ENCODE results near the gene TNNI2.

TNNI2 gene

DNA sequence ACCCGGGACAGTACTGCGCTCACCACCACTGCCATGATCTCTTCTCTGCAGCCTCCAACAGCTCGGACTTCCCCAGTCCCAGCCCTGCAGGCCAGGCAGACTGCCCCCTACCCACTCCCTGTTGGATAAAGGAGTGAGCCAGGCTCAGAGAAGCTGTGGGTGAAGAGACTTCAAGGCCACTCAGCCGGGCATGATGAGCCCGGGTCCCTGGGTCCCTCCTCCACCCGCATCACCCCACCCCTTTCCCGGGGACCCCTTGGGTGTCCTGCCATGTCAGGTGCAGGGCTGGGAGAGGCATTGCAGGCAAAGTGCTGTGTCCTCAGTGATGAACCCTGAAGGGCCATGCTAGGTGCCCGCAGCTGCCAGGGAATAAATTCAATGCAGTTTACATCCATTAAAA lies 28.6 kb downstream of the TNNI2 start:
- Histone ChIP-seq H3F3A (ENCODE audit: insufficient read depth, low read length) (no peaks in the 10 kb centered on the region), H3K4me2 (ENCODE audit: low read depth, low read length) (no peak overlapping the region), H3K9ac (ENCODE audit: low read length) (no peak overlapping the region), H2AFZ (ENCODE audit: low read length) (no peak overlapping the region), H3K27me3 (replicated peaks; ENCODE audit: insufficient read depth, low read length) (0 out of 2 replicates have a peak, but pooled peaks cover 5% of the 10 kb centered on the region), H3K4me1 (ENCODE audit: low read length) (no peaks in the 10 kb centered on the region), H3K9me2 (replicated peaks; ENCODE audit: insufficient read depth, low read length) (no peaks in the 10 kb centered on the region), H3K36me3 (replicated peaks; ENCODE audit: insufficient read depth, low read length) (no peaks in the 10 kb centered on the region), H4K20me1 (ENCODE audit: insufficient read depth, low read length) (no peaks in the 10 kb centered on the region), H3K4me3 (ENCODE audit: low read length) (no peak overlapping the region), H3K79me2 (ENCODE audit: low read length) (peaks cover 20% of the 10 kb centered on the region), H3K27ac (ENCODE audit: low read length) (no peak overlapping the region), H3K9me3 (replicated peaks; ENCODE audit: insufficient read depth, low read length) (no peaks in the 10 kb centered on the region)
- DNase-seq: no peak
- TF ChIP-seq EZH2phosphoT487 (IDR thresholded peaks at IDR 0.05; ENCODE audit: low read length): no peak
- no peak for TF ChIP-seq EZH2 (optimal IDR thresholded peaks at IDR 0.05; ENCODE audit: low read depth, low read length)
- TF ChIP-seq CTCF (IDR thresholded peaks at IDR 0.05; ENCODE audit: low read length): no peak

- no peaks in the 10 kb centered on the region for H3K9me3 ChIP-seq (replicated peaks; ENCODE audit: insufficient read depth, low read length)
- no peak for DNase-seq
- H3K4me2 ChIP-seq (ENCODE audit: low read depth, low read length): no peak overlapping the region
- H3K9me2 ChIP-seq (replicated peaks; ENCODE audit: insufficient read depth, low read length): no peaks in the 10 kb centered on the region
- H3F3A ChIP-seq (ENCODE audit: insufficient read depth, low read length): no peaks in the 10 kb centered on the region
- H3K4me1 ChIP-seq (ENCODE audit: low read length): no peaks in the 10 kb centered on the region
- peaks cover 18% of the 10 kb centered on the region for H3K79me2 ChIP-seq (ENCODE audit: low read length)
- no peak overlapping the region for H3K4me3 ChIP-seq (ENCODE audit: low read length)
- H3K27me3 ChIP-seq (replicated peaks; ENCODE audit: insufficient read depth, low read length): 0 out of 2 replicates have a peak, but pooled peaks cover 5% of the 10 kb centered on the region
- no peak for TF ChIP-seq EZH2phosphoT487 (IDR thresholded peaks at IDR 0.05; ENCODE audit: low read length)
- no peak for TF ChIP-seq CTCF (IDR thresholded peaks at IDR 0.05; ENCODE audit: low read length)
- no peak for TF ChIP-seq EZH2 (optimal IDR thresholded peaks at IDR 0.05; ENCODE audit: low read depth, low read length)
- H3K9ac ChIP-seq (ENCODE audit: low read length): no peak overlapping the region
- H4K20me1 ChIP-seq (ENCODE audit: insufficient read depth, low read length): no peaks in the 10 kb centered on the region
- no peak overlapping the region for H3K27ac ChIP-seq (ENCODE audit: low read length)
- no peaks in the 10 kb centered on the region for H3K36me3 ChIP-seq (replicated peaks; ENCODE audit: insufficient read depth, low read length)
- no peak overlapping the region for H2AFZ ChIP-seq (ENCODE audit: low read length)
Observed at GRCh38 chr11:1868056-1868635, 29.4 kb downstream of the TNNI2 start.

- no peak overlapping the region for H2AFZ ChIP-seq (ENCODE audit: low read length)
- no peak overlapping the region for H3K4me2 ChIP-seq (ENCODE audit: low read depth, low read length)
- H3K9me3 ChIP-seq (replicated peaks; ENCODE audit: insufficient read depth, low read length): no peaks in the 10 kb centered on the region
- 0 out of 2 replicates have a peak, but pooled peaks cover 5% of the 10 kb centered on the region for H3K27me3 ChIP-seq (replicated peaks; ENCODE audit: insufficient read depth, low read length)
- H3K9me2 ChIP-seq (replicated peaks; ENCODE audit: insufficient read depth, low read length): no peaks in the 10 kb centered on the region
- H3K79me2 ChIP-seq (ENCODE audit: low read length): peaks cover 12% of the 10 kb centered on the region
- no peak for DNase-seq
- no peak overlapping the region for H3K9ac ChIP-seq (ENCODE audit: low read length)
- no peak overlapping the region for H3K27ac ChIP-seq (ENCODE audit: low read length)
- H3K4me3 ChIP-seq (ENCODE audit: low read length): no peak overlapping the region
- H4K20me1 ChIP-seq (ENCODE audit: insufficient read depth, low read length): no peaks in the 10 kb centered on the region
- H3K4me1 ChIP-seq (ENCODE audit: low read length): no peaks in the 10 kb centered on the region
- TF ChIP-seq EZH2 (optimal IDR thresholded peaks at IDR 0.05; ENCODE audit: low read depth, low read length) (no peak), CTCF (IDR thresholded peaks at IDR 0.05; ENCODE audit: low read length) (no peak), EZH2phosphoT487 (IDR thresholded peaks at IDR 0.05; ENCODE audit: low read length) (no peak)
- H3F3A ChIP-seq (ENCODE audit: insufficient read depth, low read length): no peaks in the 10 kb centered on the region
- no peaks in the 10 kb centered on the region for H3K36me3 ChIP-seq (replicated peaks; ENCODE audit: insufficient read depth, low read length)
Observed at GRCh38 chr11:1868636-1869291, 30.0 kb downstream of the TNNI2 start.
